CD14-positive monocyte (primary cell): ENCODE data around the gene TXNDC17. TPM values are rescaled to one million over a fixed set of nuclear protein-coding genes. Genes with fewer than 3 reads are reported as not detected.

ENCODE experiments used
- DNase-seq, 3 donors: peaks; one replicate each; pipeline ENCODE4 v3.0.0-alpha.2; 2011 to 2022
- H2AFZ ChIP-seq: 2 replicates; pipeline ENCODE4 v1.6.0; 2012; ENCODE audit warnings: mild to moderate bottlenecking, low read depth, low read length, inconsistent platforms; ENCODE audit not compliant: insufficient read depth, poor library complexity, severe bottlenecking
- H3K27ac ChIP-seq, 2 donors: 1 replicate in 1 of 2; 2 replicates in 1 of 2; pipeline ENCODE4 v1.5.1; 2012 to 2013; ENCODE audit warnings: low read length in 2 of 2, control low read depth in 1 of 2, inconsistent platforms in 1 of 2, low read depth in 1 of 2, mild to moderate bottlenecking in 1 of 2
- H3K27me3 ChIP-seq, 2 donors: one replicate each; pipeline versions ENCODE4 v1.6.0 to v1.6.1; 2011 to 2013; ENCODE audit warnings: low read length in 2 of 2; ENCODE audit not compliant: control insufficient read depth in 2 of 2, insufficient read depth in 2 of 2
- H3K36me3 ChIP-seq, 2 donors: replicated peaks in 1 of 2; 1 replicate in 1 of 2; 2 replicates in 1 of 2; pipeline versions ENCODE4 v1.5.1 to v1.6.1; 2012 to 2013; ENCODE audit warnings: low read length in 2 of 2, control low read depth in 1 of 2, inconsistent platforms in 1 of 2, mild to moderate bottlenecking in 1 of 2; ENCODE audit not compliant: insufficient read depth in 2 of 2, control insufficient read depth in 1 of 2
- H3K4me1 ChIP-seq, 2 donors: 1 replicate in 1 of 2; 2 replicates in 1 of 2; pipeline versions ENCODE4 v1.5.1 to v1.6.1; 2012 to 2013; ENCODE audit warnings: low read length in 2 of 2, control low read depth in 1 of 2, inconsistent platforms in 1 of 2, mild to moderate bottlenecking in 1 of 2, moderate library complexity in 1 of 2; ENCODE audit not compliant: insufficient read depth in 2 of 2, control insufficient read depth in 1 of 2
- H3K4me2 ChIP-seq: replicated peaks from 2 replicates; pipeline ENCODE3; 2012; ENCODE audit warnings: low read length, moderate library complexity, mild to moderate bottlenecking; ENCODE audit not compliant: poor library complexity, severe bottlenecking; ENCODE audit errors: extremely low read depth
- H3K4me3 ChIP-seq, 3 experiments: fragments of 200-600 bp in 1 of 3; sonication (generic) in 1 of 3; replicated peaks in 1 of 3; 1 replicate in 2 of 3; 2 replicates in 1 of 3; pipeline ENCODE4 v1.5.1; 2011 to 2013; ENCODE audit warnings: low read length in 3 of 3, mild to moderate bottlenecking in 3 of 3, control low read depth in 2 of 3, low read depth in 2 of 3, inconsistent platforms in 1 of 3, moderate library complexity in 1 of 3
- H3K79me2 ChIP-seq: 2 replicates; pipeline ENCODE4 v1.6.0; 2012; ENCODE audit warnings: mild to moderate bottlenecking, control low read depth, inconsistent platforms, low read length, moderate library complexity; ENCODE audit not compliant: insufficient read depth
- H3K9ac ChIP-seq: 2 replicates; pipeline ENCODE4 v1.6.0; 2017; ENCODE audit warnings: low read length, mild to moderate bottlenecking; ENCODE audit not compliant: insufficient read depth, poor library complexity, severe bottlenecking
- H3K9me3 ChIP-seq, 2 donors: replicated peaks in 1 of 2; 1 replicate in 1 of 2; 2 replicates in 1 of 2; pipeline versions ENCODE4 v1.5.1 to v1.6.1; 2012 to 2013; ENCODE audit warnings: low read length in 2 of 2, control low read depth in 1 of 2; ENCODE audit not compliant: control insufficient read depth in 1 of 2, insufficient read depth in 1 of 2
- H4K20me1 ChIP-seq: 2 replicates; pipeline ENCODE4 v1.6.0; 2012; ENCODE audit warnings: mild to moderate bottlenecking, low read length, control low read depth, moderate library complexity; ENCODE audit not compliant: insufficient read depth
- H3K27ac Mint-ChIP-seq, 7 donors: one replicate each; pipeline ENCODE4 v1.8.0; 2020; ENCODE audit warnings: mild to moderate bottlenecking in 7 of 7, mixed read lengths in 7 of 7, moderate library complexity in 6 of 7, inconsistent platforms in 2 of 7
- H3K27me3 Mint-ChIP-seq, 3 donors: one replicate each; pipeline ENCODE4 v1.8.0; 2021 to 2022; ENCODE audit warnings: low read depth in 3 of 3, mild to moderate bottlenecking in 3 of 3, mixed read lengths in 3 of 3, moderate library complexity in 3 of 3, inconsistent platforms in 1 of 3
- H3K36me3 Mint-ChIP-seq, 2 donors: one replicate each; pipeline ENCODE4 v1.8.0; 2020; ENCODE audit warnings: mixed read lengths in 2 of 2, inconsistent platforms in 1 of 2, mild to moderate bottlenecking in 1 of 2
- H3K4me1 Mint-ChIP-seq: one replicate; pipeline ENCODE4 v1.8.0; 2020; ENCODE audit warnings: mild to moderate bottlenecking, mixed read lengths
- H3K4me3 Mint-ChIP-seq, 2 donors: one replicate each; pipeline ENCODE4 v1.8.0; 2020; ENCODE audit warnings: mild to moderate bottlenecking in 2 of 2, mixed read lengths in 2 of 2, moderate library complexity in 1 of 2
- H3K9me3 Mint-ChIP-seq, 7 donors: one replicate each; pipeline ENCODE4 v1.8.0; 2020 to 2022; ENCODE audit warnings: mixed read lengths in 7 of 7, mild to moderate bottlenecking in 6 of 7, moderate library complexity in 6 of 7, inconsistent platforms in 2 of 7
- WGBS: methylation state at CpG from one replicate; pipeline ENCODE4 v1.1.5; 2013; ENCODE audit warnings: missing lambda C conversion rate; ENCODE audit not compliant: insufficient coverage; 5-methylcytosine and 5-hydroxymethylcytosine counted together
- intact Hi-C, 2 donors: fragments of 100-400 bp; cut with micrococcal nuclease; formaldehyde crosslinking; loops; one replicate each; pipeline versions ENCODE4 v1.15.0 to v1.15.1; 2023
- polyA plus RNA-seq, 3 donors: library from polyadenylated mRNA; depleted of rRNA in 1 of 3; unstranded in 2 of 3; stranded (reverse) in 1 of 3; fragments of 300-500 nt in 2 of 3; fragments of >200 nt in 1 of 3; fragmentation: Illumina TruSeq in 2 of 3; gene quantifications; 1 replicate in 2 of 3; 2 replicates in 1 of 3; pipeline ENCODE4 v1.2.3, GENCODE V29; 2012 to 2021
- TF ChIP-seq, protein P1 (sequence below): fragments of 200-600 bp; IDR thresholded peaks from one replicate; pipeline ENCODE4 v1.8.0; 2022; ENCODE audit warnings: antibody characterized with exemption, mild to moderate bottlenecking

TXNDC17 gene
- polyA plus RNA-seq, 3 donors, result 88.8 to 357 (median 319) TPM

DNA sequence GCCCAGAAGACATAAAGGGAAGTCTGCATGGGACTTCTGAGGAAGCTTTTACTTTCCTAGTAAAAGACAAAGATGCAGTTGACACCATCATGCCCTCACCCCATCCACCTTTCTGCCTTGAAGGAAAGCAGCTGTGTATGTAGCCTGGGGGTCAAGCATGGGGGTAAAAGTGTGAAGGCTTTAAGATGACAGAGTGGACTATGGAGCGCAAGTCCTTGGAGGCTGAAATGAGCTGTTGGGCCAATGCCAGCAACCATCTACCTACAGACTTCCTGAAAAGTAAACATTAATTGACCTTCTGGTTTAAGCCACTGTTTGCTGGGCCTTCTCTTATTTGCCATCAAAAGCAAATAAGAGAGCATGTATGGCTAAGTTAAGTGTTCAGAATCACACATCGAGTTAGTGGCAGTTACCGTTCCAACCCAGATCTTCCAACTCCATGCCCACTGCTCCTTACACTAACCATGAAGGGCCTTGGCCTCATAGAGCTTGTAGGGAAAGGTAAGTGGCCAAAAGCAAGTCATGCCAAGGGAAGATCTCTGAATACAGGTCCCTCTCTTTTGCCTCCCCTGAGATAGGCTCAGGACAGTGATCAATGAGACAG lies 42.3 kb downstream of the TXNDC17 start:
- Histone ChIP-seq H3K9ac (no peak overlapping the region), H3K79me2 (no peaks in the 10 kb centered on the region), H3K4me2 (no peak overlapping the region), H3K4me1 (no peaks in the 10 kb centered on the region), H3K4me3 (no peak overlapping the region), H3K36me3 (no peaks in the 10 kb centered on the region), H2AFZ (no peak overlapping the region), H3K27me3 (peaks cover 7 to 17% of the 10 kb centered on the region in 2 donors), H4K20me1 (no peaks in the 10 kb centered on the region), H3K27ac (no peak overlapping the region), H3K9me3 (no peaks in the 10 kb centered on the region)
- TF ChIP-seq, protein P1, sequence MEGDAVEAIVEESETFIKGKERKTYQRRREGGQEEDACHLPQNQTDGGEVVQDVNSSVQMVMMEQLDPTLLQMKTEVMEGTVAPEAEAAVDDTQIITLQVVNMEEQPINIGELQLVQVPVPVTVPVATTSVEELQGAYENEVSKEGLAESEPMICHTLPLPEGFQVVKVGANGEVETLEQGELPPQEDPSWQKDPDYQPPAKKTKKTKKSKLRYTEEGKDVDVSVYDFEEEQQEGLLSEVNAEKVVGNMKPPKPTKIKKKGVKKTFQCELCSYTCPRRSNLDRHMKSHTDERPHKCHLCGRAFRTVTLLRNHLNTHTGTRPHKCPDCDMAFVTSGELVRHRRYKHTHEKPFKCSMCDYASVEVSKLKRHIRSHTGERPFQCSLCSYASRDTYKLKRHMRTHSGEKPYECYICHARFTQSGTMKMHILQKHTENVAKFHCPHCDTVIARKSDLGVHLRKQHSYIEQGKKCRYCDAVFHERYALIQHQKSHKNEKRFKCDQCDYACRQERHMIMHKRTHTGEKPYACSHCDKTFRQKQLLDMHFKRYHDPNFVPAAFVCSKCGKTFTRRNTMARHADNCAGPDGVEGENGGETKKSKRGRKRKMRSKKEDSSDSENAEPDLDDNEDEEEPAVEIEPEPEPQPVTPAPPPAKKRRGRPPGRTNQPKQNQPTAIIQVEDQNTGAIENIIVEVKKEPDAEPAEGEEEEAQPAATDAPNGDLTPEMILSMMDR, result no peak
- Mint-ChIP-seq H3K4me3 (no peak overlapping the region), H3K9me3 (no peaks in the 10 kb centered on the region), H3K36me3 (no peaks in the 10 kb centered on the region), H3K4me1 (no peaks in the 10 kb centered on the region), H3K27me3 (peaks cover 35 to 60% (median 48%) of the 10 kb centered on the region in 3 donors), H3K27ac (no peak overlapping the region)
- WGBS, result no CpG with 5 or more reads among the region's 3 CpGs
- DNase-seq, result no peak
- intact Hi-C loops, result no loop called here

DNA sequence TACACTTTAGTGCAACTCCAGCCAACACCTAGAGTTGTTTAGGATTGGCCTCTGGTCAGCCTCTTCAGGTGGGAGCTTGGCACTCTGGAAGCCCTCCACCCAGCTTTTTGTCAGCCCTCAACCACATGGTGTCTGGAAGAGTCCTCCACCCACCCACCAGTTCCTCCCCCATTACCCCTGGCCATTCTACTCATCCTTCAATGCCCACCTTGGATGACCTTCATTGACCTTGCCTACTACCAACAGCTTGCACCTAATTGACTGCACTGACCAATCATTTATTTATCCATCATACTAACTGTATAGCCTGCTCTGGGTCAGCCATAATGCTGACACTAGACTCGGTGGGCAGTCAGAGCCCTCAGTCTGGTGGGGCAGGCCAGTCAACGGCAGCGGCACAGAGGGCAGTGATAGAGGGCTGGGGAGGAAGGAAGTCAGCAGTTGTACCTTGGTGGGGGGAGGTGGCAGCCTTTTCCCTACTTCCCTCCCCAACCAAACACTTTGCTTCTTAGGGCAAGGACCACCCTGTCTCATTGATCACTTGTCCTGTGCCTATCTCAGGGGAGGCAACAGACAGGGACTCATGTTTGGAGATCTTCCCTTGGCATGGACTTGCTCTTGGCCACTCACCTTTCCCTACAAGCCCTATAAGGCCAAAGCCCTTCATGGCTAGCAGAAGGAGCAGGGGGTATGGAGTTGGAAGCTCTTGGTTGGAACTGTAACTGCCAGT lies 43.0 kb downstream of the TXNDC17 start:
- no CpG with 5 or more reads among the region's 3 CpGs for WGBS
- Histone ChIP-seq H3K4me3 (no peak overlapping the region), H2AFZ (no peak overlapping the region), H3K4me2 (no peak overlapping the region), H3K27me3 (peaks cover under 1 to 10% of the 10 kb centered on the region in 2 donors), H3K36me3 (no peaks in the 10 kb centered on the region), H3K79me2 (no peaks in the 10 kb centered on the region), H3K27ac (no peak overlapping the region), H4K20me1 (no peaks in the 10 kb centered on the region), H3K9ac (no peak overlapping the region), H3K4me1 (no peaks in the 10 kb centered on the region), H3K9me3 (no peaks in the 10 kb centered on the region)
- DNase-seq, result no peak
- intact Hi-C loops, result no loop called here
- TF ChIP-seq, protein P1, result no peak
- H3K36me3 Mint-ChIP-seq, result no peaks in the 10 kb centered on the region
- H3K27me3 Mint-ChIP-seq, result peaks cover 28 to 53% (median 41%) of the 10 kb centered on the region in 3 donors
- no peak overlapping the region for H3K27ac Mint-ChIP-seq
- no peaks in the 10 kb centered on the region for H3K4me1 Mint-ChIP-seq
- H3K9me3 Mint-ChIP-seq, result peaks cover 0 to 2% (median 0%) of the 10 kb centered on the region in 7 donors
- H3K4me3 Mint-ChIP-seq, result no peak overlapping the region
